ENCODE measurements around the gene MLF1. TPM values are rescaled to one million over a fixed set of nuclear protein-coding genes. Genes with fewer than 3 reads are reported as not detected.

The MLF1 gene
- total RNA-seq, 1 experiment from 2014 or later: 20.4 TPM

- Histone ChIP-seq H3K27ac (ENCODE audit: insufficient read length, low read depth, low read length) (no peak overlapping the region), H3K4ac (ENCODE audit: low read depth, low read length) (no peak overlapping the region), H3K4me2 (ENCODE audit: insufficient read depth, insufficient read length, low read length) (no peak overlapping the region), H3K27me3 (ENCODE audit: insufficient read depth, low read length) (no peaks in the 10 kb centered on the region), H2BK120ac (ENCODE audit: low read depth, low read length, poor library complexity, severe bottlenecking) (no peak overlapping the region), H3K4me1 (ENCODE audit: insufficient read depth, low read length) (no peaks in the 10 kb centered on the region), H2BK5ac (ENCODE audit: insufficient read length, low read length) (no peak overlapping the region), H3K79me2 (ENCODE audit: insufficient read depth, low read length) (no peaks in the 10 kb centered on the region), H3K9me3 (ENCODE audit: control insufficient read depth, low read depth, low read length) (no peaks in the 10 kb centered on the region), H2BK20ac (ENCODE audit: low read depth, low read length, poor library complexity, severe bottlenecking) (no peak overlapping the region), H4K8ac (replicated peaks; ENCODE audit: insufficient read length, low read depth, low read length) (no peak overlapping the region), H3K18ac (ENCODE audit: insufficient read length, low read depth, low read length) (no peak overlapping the region), H4K20me1 (ENCODE audit: control insufficient read depth, insufficient read depth, insufficient read length) (no peaks in the 10 kb centered on the region), H2AFZ (ENCODE audit: low read length) (no peak overlapping the region), H3K56ac (ENCODE audit: insufficient read length, low read depth, low read length) (no peak overlapping the region), H3T11ph (ENCODE audit: low read length) (no peak overlapping the region), H3K14ac (ENCODE audit: insufficient read depth, low read length) (no peak overlapping the region), H2BK12ac (ENCODE audit: insufficient read length, low read depth, low read length) (no peak overlapping the region), H2BK15ac (ENCODE audit: low read depth, low read length) (no peak overlapping the region), H3K23ac (ENCODE audit: insufficient read length, low read depth, low read length) (no peak overlapping the region), H4K5ac (ENCODE audit: insufficient read length, low read depth, low read length) (no peak overlapping the region), H2AK5ac (ENCODE audit: insufficient read length, low read length) (no peak overlapping the region), H3K23me2 (ENCODE audit: insufficient read length, low read depth, low read length, poor library complexity, severe bottlenecking) (no peaks in the 10 kb centered on the region), H3K79me1 (ENCODE audit: insufficient read depth, low read depth, low read length, poor library complexity, severe bottlenecking) (no peaks in the 10 kb centered on the region), H4K91ac (ENCODE audit: insufficient read length, low read depth, low read length) (no peak overlapping the region), H3K9ac (ENCODE audit: extremely low read depth, insufficient read length, low read length) (no peak overlapping the region)
- Mint-ChIP-seq H3K9me3 (peaks cover 54 to 60% of the 10 kb centered on the region in 2 experiments), H3K27me3 (ENCODE audit: low read depth) (no peaks in the 10 kb centered on the region), H3K36me3 (ENCODE audit: insufficient read depth in 1 of 3, low read depth in 3 of 3) (peaks cover 5 to 18% (median 7%) of the 10 kb centered on the region in 3 experiments; a peak in 6 of 7 replicates), H3K4me3 (no peak overlapping the region), H3K4me1 (no peaks in the 10 kb centered on the region), H3K27ac (no peak overlapping the region)
- no CpG with 5 or more reads among the region's 1 CpG for WGBS (ENCODE audit: extremely low coverage, insufficient read length, low lambda C conversion rate)
- TF ChIP-seq, protein P1, sequence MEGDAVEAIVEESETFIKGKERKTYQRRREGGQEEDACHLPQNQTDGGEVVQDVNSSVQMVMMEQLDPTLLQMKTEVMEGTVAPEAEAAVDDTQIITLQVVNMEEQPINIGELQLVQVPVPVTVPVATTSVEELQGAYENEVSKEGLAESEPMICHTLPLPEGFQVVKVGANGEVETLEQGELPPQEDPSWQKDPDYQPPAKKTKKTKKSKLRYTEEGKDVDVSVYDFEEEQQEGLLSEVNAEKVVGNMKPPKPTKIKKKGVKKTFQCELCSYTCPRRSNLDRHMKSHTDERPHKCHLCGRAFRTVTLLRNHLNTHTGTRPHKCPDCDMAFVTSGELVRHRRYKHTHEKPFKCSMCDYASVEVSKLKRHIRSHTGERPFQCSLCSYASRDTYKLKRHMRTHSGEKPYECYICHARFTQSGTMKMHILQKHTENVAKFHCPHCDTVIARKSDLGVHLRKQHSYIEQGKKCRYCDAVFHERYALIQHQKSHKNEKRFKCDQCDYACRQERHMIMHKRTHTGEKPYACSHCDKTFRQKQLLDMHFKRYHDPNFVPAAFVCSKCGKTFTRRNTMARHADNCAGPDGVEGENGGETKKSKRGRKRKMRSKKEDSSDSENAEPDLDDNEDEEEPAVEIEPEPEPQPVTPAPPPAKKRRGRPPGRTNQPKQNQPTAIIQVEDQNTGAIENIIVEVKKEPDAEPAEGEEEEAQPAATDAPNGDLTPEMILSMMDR (conservative IDR thresholded peaks at IDR 0.05): no peak
- DNase-seq: no peak
Measured at GRCh38 chr3:158617982-158618875, 47.2 kb downstream of the MLF1 start.
